ENCODE results near the gene SEH1L. TPM values are rescaled to one million over a fixed set of nuclear protein-coding genes. Genes with fewer than 3 reads are reported as not detected.
"Not testable (repeated sequence)": the region's sequence is repeated elsewhere in the genome, so short reads cannot be mapped to it uniquely, and the experiment has no call there.

SEH1L gene, protein sequence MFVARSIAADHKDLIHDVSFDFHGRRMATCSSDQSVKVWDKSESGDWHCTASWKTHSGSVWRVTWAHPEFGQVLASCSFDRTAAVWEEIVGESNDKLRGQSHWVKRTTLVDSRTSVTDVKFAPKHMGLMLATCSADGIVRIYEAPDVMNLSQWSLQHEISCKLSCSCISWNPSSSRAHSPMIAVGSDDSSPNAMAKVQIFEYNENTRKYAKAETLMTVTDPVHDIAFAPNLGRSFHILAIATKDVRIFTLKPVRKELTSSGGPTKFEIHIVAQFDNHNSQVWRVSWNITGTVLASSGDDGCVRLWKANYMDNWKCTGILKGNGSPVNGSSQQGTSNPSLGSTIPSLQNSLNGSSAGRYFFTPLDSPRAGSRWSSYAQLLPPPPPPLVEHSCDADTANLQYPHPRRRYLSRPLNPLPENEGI
- 60.4 and 108 TPM in 2 replicates for total RNA-seq

DNA sequence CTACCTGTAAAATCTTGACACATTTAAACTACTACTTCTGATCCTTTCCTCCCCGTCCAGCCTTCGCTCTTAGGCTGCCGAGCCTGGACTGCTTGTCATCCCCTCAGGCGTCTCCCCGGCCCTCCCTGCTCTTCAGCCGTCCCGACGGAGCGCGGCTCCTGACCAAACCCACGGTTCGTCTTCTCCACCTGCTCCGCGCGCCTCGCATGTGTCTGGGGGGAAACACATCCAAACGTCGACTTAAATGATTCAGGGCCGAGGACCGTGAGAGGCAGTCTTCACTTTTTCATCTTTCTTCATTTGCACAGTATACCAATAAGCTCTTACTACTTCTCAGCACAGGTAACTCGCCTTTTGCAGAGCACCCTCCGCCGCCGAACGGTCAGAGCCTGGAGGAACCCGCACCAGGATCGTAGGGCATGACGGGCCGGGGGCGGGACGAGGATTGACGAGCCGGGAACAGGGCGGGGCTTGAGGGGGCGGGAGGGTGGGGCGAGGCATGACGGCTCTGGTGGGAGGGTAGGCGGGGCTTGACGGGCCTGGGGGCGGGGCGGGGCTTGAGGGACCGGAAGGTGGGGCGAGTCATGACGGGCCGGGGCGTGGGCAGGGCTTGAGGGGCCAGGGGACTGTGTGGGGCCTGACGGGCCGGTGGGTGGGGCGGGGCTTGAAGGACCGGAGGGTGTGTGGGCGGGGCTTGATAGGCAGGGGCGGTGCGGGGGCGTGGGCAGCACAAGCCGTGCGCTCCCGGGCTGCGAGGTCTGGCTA, at the start of gene SEH1L:
Gene SEH1L (plus strand): TSS at position 727 of the 765 bp plus-strand sequence. CDS start 111 bp downstream, outside the sequence.
- no peak for TF ChIP-seq CTCF (IDR thresholded peaks at IDR 0.05; ENCODE audit: insufficient read depth, low read length, severe bottlenecking)
- H3K36me3 ChIP-seq (ENCODE audit: control insufficient read depth, insufficient read depth, low read length) = no peaks in the 10 kb centered on the region
- peak within 1 kb of the TSS; percentile 76 for H3K4me3 ChIP-seq (ENCODE audit: low read depth, low read length)
- no peaks in the 10 kb centered on the region for H3K27me3 ChIP-seq (ENCODE audit: control insufficient read depth, insufficient read depth, low read length)
- DNase-seq (ENCODE audit: low read depth) (peak; percentile 86), FAIRE-seq (no peak)

DNA sequence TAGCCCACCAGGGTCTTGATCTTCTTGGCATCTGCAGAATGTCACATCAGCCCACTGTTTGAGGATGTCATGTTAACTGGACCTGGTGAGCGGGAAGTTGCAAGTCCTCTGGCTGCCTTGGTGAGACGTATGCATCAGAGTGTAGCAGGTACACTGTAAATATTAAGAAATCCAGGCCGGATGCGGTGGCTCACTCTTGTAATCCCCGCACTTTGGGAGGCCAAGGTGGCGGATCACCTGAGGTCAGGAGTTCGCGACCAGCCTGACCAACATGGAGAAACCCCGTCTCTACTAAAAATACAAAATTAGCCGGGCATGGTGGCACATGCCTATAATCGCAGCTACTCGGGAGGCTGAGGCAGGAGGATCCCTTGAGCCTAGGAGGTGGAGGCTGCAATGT, 46.6 kb upstream of the SEH1L start:
- not testable (repeated sequence) for H3K36me3 ChIP-seq (ENCODE audit: control insufficient read depth, insufficient read depth, low read length)

DNA sequence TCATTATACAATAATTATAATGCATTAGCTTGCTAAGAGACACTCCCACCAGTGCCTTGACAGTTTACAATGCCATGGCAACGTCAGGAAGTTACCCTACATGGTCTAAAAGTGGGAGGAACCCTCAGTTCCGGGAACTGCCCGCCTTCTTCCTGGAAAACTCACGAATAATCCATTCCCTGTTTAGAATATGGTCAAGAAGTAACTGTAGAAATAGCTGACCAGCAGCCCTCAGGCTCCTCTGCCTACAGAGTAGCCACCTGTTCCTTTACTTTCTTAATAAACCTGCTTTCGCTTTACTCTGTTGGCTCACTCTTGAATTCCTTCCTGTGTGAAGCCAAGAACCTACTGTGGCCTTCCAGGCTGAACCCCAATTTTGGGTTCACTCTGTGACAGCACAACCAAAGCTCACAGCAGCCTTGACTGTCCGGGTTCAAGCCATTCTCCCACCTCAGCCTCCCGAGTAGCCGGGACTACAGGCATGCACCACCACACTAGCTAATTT, 43.7 kb upstream of the SEH1L start:
- DNase-seq (ENCODE audit: low read depth) (no peak), FAIRE-seq (no peak)
- Histone ChIP-seq H3K27me3 (ENCODE audit: control insufficient read depth, insufficient read depth, low read length) (no peaks in the 10 kb centered on the region), H3K4me3 (ENCODE audit: low read depth, low read length) (no peak overlapping the region), H3K36me3 (ENCODE audit: control insufficient read depth, insufficient read depth, low read length) (no peaks in the 10 kb centered on the region)
- TF ChIP-seq CTCF (IDR thresholded peaks at IDR 0.05; ENCODE audit: insufficient read depth, low read length, severe bottlenecking) = no peak

More for the DNA sequence above, 46.6 kb upstream of the SEH1L start:
- not testable (repeated sequence) for DNase-seq (ENCODE audit: low read depth); H3K27me3 ChIP-seq (ENCODE audit: control insufficient read depth, insufficient read depth, low read length); FAIRE-seq; H3K4me3 ChIP-seq (ENCODE audit: low read depth, low read length)

GRCh38 chr18:12906119-12906518, 41.7 kb upstream of the SEH1L start:
- no peaks in the 10 kb centered on the region for H3K27me3 ChIP-seq (ENCODE audit: control insufficient read depth, insufficient read depth, low read length)
- no peaks in the 10 kb centered on the region for H3K36me3 ChIP-seq (ENCODE audit: control insufficient read depth, insufficient read depth, low read length)
- FAIRE-seq = no peak
- no peak for DNase-seq (ENCODE audit: low read depth)
- no peak for TF ChIP-seq CTCF (IDR thresholded peaks at IDR 0.05; ENCODE audit: insufficient read depth, low read length, severe bottlenecking)
- H3K4me3 ChIP-seq (ENCODE audit: low read depth, low read length) = no peak overlapping the region

GRCh38 chr18:12906773-12907172, 41.0 kb upstream of the SEH1L start:
- no peak for TF ChIP-seq CTCF (IDR thresholded peaks at IDR 0.05; ENCODE audit: insufficient read depth, low read length, severe bottlenecking)
- no peaks in the 10 kb centered on the region for H3K27me3 ChIP-seq (ENCODE audit: control insufficient read depth, insufficient read depth, low read length)
- FAIRE-seq (no peak), DNase-seq (ENCODE audit: low read depth) (no peak)
- H3K36me3 ChIP-seq (ENCODE audit: control insufficient read depth, insufficient read depth, low read length) = no peaks in the 10 kb centered on the region
- no peak overlapping the region for H3K4me3 ChIP-seq (ENCODE audit: low read depth, low read length)

DNA sequence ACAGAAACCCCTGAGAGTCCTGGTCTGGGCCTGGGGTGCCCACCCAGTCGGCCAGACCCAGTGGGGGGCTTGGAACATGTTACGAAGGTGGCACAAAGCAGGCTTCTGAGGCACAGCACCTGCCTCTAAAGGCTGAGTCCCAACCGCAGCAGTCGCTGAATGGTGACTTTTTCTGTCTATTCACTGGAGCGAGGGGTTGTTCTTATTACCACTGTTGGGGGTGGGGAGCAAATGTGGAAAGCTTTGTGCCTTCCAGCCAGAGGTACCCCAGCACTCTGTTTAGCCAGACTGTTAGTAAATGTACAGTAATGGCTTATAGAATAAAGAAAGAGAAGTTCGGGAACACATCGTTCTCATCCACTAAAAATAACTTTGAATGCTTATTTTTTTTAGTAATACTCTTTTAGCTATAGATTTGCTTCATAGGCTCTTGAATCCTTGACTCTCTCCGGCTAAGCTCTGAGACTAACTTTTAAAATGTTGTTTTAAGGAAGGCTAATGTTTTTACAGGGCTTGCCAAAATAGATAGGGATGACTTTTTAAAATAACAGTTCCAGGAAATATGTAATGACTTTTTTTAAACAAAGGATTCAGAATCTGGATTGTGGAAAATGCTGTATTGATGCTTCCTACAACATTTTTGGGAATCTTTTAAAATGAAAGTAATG, 40.4 kb upstream of the SEH1L start:
- Histone ChIP-seq H3K4me3 (ENCODE audit: low read depth, low read length) (no peak overlapping the region), H3K27me3 (ENCODE audit: control insufficient read depth, insufficient read depth, low read length) (no peaks in the 10 kb centered on the region), H3K36me3 (ENCODE audit: control insufficient read depth, insufficient read depth, low read length) (no peaks in the 10 kb centered on the region)
- no peak for TF ChIP-seq CTCF (IDR thresholded peaks at IDR 0.05; ENCODE audit: insufficient read depth, low read length, severe bottlenecking)
- DNase-seq (ENCODE audit: low read depth) (no peak), FAIRE-seq (no peak)
